Uterus (tissue), 4 donors: ENCODE data around the gene KIAA1217. TPM values are rescaled to one million over a fixed set of nuclear protein-coding genes. Genes with fewer than 3 reads are reported as not detected.
"Not testable (repeated sequence)": the region's sequence is repeated elsewhere in the genome, so short reads cannot be mapped to it uniquely, and the experiment has no call there.

Experiments
- DNase-seq, 2 donors: peaks; one replicate each; pipeline ENCODE4 v3.0.0-alpha.2; 2019 to 2020
- H3K27ac ChIP-seq, 2 donors: fragments of 200-600 bp; sonication (generic); 1 replicate in 1 of 2; 2 replicates in 1 of 2; pipeline ENCODE4 v1.5.1; 2016 to 2018
- H3K27me3 ChIP-seq, 2 donors: fragments of 200-600 bp; sonication (generic); one replicate each; pipeline ENCODE4 v1.5.1; 2018 to 2019; ENCODE audit warnings: control low read depth in 1 of 2
- H3K36me3 ChIP-seq, 2 donors: fragments of 200-600 bp; sonication (generic); one replicate each; pipeline ENCODE4 v1.5.1; 2019; ENCODE audit warnings: control low read depth in 1 of 2
- H3K4me1 ChIP-seq, 2 donors: fragments of 200-600 bp; sonication (generic); one replicate each; pipeline ENCODE4 v1.5.1; 2018 to 2019; ENCODE audit warnings: control low read depth in 1 of 2
- H3K4me3 ChIP-seq, 2 donors: fragments of 200-600 bp; sonication (generic); 1 replicate in 1 of 2; 2 replicates in 1 of 2; pipeline ENCODE4 v1.5.1; 2018 to 2019; ENCODE audit warnings: mild to moderate bottlenecking in 1 of 2
- H3K9me3 ChIP-seq, 2 donors: fragments of 200-600 bp; sonication (generic); one replicate each; pipeline ENCODE4 v1.5.1; 2019; ENCODE audit warnings: control low read depth in 1 of 2
- POLR2A ChIP-seq, 2 donors: fragments of 450-650 bp; IDR thresholded peaks; one replicate each; pipeline ENCODE4 v1.6.1; 2016; ENCODE audit warnings: antibody characterized with exemption in 2 of 2, mild to moderate bottlenecking in 1 of 2, moderate library complexity in 1 of 2
- intact Hi-C: fragments of 100-400 bp; cut with DNase I; formaldehyde crosslinking; loops from one replicate; pipeline ENCODE4 v1.15.1; 2023; ENCODE audit warnings: low total_unique reads
- total RNA-seq, 4 donors: library from RNA; depleted of rRNA in 3 of 4; stranded (reverse); fragments of >200 nt in 3 of 4; gene quantifications; one replicate each; pipeline versions ENCODE4 v1.1.0 to v1.2.4, GENCODE V29; 2014 to 2023
- TF ChIP-seq, protein P1 (sequence below), 4 experiments: fragments of 200-600 bp in 2 of 4; fragments of 450-650 bp in 2 of 4; sonication (generic) in 2 of 4; IDR thresholded peaks; one replicate each; pipeline ENCODE4 v1.5.1; 2016 to 2019; ENCODE audit warnings: antibody characterized with exemption in 4 of 4, mild to moderate bottlenecking in 2 of 4, moderate library complexity in 1 of 4
- donor health status: DM: yes; HTN: yes; CAD: no.

KIAA1217 gene
- total RNA-seq, 4 donors from 2014 or later: 3.5 to 38.2 (median 11.6) TPM

DNA sequence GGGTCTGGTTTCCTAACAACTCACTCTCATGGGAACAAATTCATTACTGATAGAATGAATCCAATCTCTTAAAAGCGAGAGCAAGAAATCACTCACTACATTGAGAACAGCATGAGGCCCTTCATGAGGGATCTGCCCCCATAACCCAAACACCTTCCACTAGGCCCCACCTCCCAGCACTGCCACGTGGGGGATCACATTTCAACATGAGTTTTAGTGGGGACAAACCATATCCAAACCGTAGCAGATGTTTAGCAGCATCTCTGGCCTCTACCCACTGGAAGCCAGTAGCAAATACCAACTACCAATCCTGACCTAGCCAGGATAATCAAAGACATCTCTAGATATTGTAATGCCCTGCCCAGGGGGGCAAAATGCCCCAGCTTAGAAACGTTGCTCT, 270.9 kb downstream of the KIAA1217 start:
- intact Hi-C loops: no loop called here
- H3K4me3 ChIP-seq: no peak overlapping the region
- H3K27ac ChIP-seq: no peak overlapping the region
- DNase-seq: no peak
- TF ChIP-seq POLR2A (IDR thresholded peaks at IDR 0.05): no peak
- TF ChIP-seq, protein P1, sequence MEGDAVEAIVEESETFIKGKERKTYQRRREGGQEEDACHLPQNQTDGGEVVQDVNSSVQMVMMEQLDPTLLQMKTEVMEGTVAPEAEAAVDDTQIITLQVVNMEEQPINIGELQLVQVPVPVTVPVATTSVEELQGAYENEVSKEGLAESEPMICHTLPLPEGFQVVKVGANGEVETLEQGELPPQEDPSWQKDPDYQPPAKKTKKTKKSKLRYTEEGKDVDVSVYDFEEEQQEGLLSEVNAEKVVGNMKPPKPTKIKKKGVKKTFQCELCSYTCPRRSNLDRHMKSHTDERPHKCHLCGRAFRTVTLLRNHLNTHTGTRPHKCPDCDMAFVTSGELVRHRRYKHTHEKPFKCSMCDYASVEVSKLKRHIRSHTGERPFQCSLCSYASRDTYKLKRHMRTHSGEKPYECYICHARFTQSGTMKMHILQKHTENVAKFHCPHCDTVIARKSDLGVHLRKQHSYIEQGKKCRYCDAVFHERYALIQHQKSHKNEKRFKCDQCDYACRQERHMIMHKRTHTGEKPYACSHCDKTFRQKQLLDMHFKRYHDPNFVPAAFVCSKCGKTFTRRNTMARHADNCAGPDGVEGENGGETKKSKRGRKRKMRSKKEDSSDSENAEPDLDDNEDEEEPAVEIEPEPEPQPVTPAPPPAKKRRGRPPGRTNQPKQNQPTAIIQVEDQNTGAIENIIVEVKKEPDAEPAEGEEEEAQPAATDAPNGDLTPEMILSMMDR (IDR thresholded peaks at IDR 0.05): no peak
- H3K36me3 ChIP-seq: no peaks in the 10 kb centered on the region
- H3K4me1 ChIP-seq: no peaks in the 10 kb centered on the region
- H3K27me3 ChIP-seq: no peaks in the 10 kb centered on the region
- H3K9me3 ChIP-seq: no peaks in the 10 kb centered on the region

DNA sequence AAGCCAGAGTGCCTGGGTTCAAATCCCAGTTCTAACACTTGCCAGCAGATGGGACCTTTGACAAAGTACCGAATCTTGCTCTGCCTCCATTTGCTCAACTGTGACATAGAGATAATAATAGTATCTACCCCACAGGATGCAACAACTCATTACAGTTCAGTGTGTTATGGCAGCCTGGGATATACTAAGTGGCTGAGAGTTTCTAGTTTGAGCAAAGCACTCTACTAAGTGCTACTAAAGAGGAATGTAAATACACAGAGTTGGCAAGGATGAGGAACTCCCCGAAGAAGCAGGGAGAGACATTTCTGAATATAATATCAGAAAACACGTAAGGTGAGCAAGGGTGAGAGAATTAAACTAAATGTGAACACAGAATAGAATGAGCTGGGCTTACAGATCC, 271.5 kb downstream of the KIAA1217 start:
- no peak for TF ChIP-seq POLR2A (IDR thresholded peaks at IDR 0.05)
- TF ChIP-seq, protein P1 (IDR thresholded peaks at IDR 0.05): no peak
- no peaks in the 10 kb centered on the region for H3K9me3 ChIP-seq
- H3K4me1 ChIP-seq: no peaks in the 10 kb centered on the region
- no peaks in the 10 kb centered on the region for H3K36me3 ChIP-seq
- H3K27me3 ChIP-seq: no peaks in the 10 kb centered on the region
- intact Hi-C loops: no loop called here
- H3K4me3 ChIP-seq: no peak overlapping the region
- no peak overlapping the region for H3K27ac ChIP-seq
- DNase-seq: no peak

DNA sequence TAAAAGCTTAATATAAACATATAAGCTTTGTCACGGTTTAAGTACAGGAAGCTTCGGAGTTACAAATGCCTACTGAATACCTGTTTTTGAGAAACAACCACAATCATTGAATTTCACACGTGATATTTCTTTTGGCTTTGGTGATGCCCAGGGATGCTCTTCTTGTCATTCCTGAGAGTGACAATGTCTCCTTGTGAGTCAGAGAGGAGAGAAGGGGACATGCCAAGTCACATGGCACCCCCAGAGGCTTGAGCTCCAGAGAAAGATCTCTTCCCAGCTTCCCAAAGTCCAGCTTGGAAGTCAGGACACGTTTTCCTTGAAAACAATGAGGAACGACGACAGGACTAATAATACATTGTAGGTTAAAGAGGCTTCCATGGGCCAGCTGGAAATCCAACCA, 272.3 kb downstream of the KIAA1217 start:
- no peak for DNase-seq
- TF ChIP-seq, protein P1 (IDR thresholded peaks at IDR 0.05): no peak
- no peak for TF ChIP-seq POLR2A (IDR thresholded peaks at IDR 0.05)
- no peaks in the 10 kb centered on the region for H3K27me3 ChIP-seq
- H3K4me3 ChIP-seq: no peak overlapping the region
- H3K27ac ChIP-seq: no peak overlapping the region
- no peaks in the 10 kb centered on the region for H3K9me3 ChIP-seq
- no peaks in the 10 kb centered on the region for H3K4me1 ChIP-seq
- intact Hi-C loops: no loop called here
- H3K36me3 ChIP-seq: no peaks in the 10 kb centered on the region

DNA sequence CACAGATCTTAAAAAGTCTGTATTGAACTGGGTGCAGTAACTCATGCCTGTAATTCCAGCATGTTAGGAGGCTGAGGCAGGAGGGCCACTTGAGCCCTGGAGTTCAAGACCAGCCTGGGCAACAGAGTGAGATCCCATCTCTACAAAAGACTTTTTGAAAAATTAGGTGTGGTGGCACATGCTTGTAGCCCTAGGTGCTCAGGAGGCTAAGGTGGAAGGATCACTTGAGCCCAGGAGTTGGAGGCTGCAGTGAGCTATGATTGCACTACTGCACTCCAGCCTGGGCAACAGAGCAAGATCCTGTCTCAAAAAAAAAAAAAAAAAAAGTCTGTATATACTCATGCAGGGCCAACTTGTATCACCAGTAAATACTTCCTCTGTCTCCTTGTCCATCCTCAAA, 273.8 kb downstream of the KIAA1217 start:
- H3K4me1 ChIP-seq, intact Hi-C loops, H3K27me3 ChIP-seq, DNase-seq, H3K27ac ChIP-seq, H3K36me3 ChIP-seq, H3K9me3 ChIP-seq, H3K4me3 ChIP-seq: not testable (repeated sequence)

DNA sequence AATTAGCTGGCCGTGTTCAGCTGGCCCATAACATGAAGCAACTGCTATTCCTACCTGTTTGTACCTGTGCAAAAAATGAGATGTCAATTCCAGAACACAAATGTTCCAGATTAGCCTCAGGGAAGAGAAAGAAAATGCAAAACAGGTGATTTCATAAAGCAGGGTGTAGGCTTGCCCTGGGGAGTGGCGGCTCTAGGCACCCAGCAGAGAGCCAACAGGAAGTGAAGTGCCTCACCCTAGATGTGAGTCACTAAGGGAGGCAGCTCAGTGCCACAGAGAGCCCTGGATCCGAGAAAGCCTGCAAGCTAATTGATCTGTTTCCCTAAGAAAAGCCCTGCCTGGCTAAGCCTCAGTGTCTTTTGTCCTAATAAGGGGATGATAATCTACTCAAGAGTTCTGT, 274.8 kb downstream of the KIAA1217 start:
- Histone ChIP-seq H3K4me3 (no peak overlapping the region), H3K27me3 (no peaks in the 10 kb centered on the region), H3K27ac (no peak overlapping the region), H3K9me3 (no peaks in the 10 kb centered on the region), H3K4me1 (no peaks in the 10 kb centered on the region), H3K36me3 (no peaks in the 10 kb centered on the region)
- no peak for TF ChIP-seq POLR2A (IDR thresholded peaks at IDR 0.05)
- TF ChIP-seq, protein P1 (IDR thresholded peaks at IDR 0.05): no peak
- intact Hi-C loops: no loop called here
- DNase-seq: no peak

DNA sequence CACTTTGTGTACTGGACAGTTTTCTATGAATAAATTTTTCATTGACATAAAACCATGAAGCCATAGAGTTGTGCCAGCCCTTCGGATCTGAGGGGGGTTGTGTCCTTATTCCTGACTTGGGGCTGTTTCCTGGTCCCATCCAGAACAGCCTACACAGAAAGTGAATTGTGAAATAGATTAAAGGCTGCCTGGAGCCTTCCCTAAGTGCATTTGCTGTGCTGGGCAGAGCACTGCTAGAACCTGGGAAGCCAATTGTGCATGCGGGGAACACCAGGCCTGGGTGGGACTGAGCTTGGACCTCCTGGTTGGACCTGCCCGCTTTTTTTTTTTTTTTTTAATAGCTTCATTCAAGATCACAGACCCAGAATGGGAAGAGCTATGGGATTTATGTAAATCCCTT, 275.8 kb downstream of the KIAA1217 start:
- intact Hi-C loops: no loop called here
- Histone ChIP-seq H3K36me3 (no peaks in the 10 kb centered on the region), H3K9me3 (no peaks in the 10 kb centered on the region), H3K27ac (no peak overlapping the region), H3K27me3 (no peaks in the 10 kb centered on the region), H3K4me3 (no peak overlapping the region), H3K4me1 (no peaks in the 10 kb centered on the region)
- TF ChIP-seq, protein P1 (IDR thresholded peaks at IDR 0.05): no peak
- no peak for TF ChIP-seq POLR2A (IDR thresholded peaks at IDR 0.05)
- no peak for DNase-seq
